ENCODE measurements around the gene PDE8A. TPM values are rescaled to one million over a fixed set of nuclear protein-coding genes. Genes with fewer than 3 reads are reported as not detected.

The PDE8A gene
- total RNA-seq, 1 donor from 2014 or later = 49.6 TPM

GRCh38 chr15:85063522-85064079, 81.9 kb downstream of the PDE8A start:
- Histone ChIP-seq H3K9ac (ENCODE audit: low read depth in 1 of 3, low read length in 3 of 3) (no peak overlapping the region), H3K36me3 (ENCODE audit: control insufficient read depth in 3 of 3, insufficient read depth in 3 of 3, low read length in 3 of 3) (peaks cover 0 to 7% (median 4%) of the 10 kb centered on the region in 3 donors), H3K27me3 (ENCODE audit: control insufficient read depth in 3 of 3, insufficient read depth in 3 of 3, low read length in 3 of 3) (no peaks in the 10 kb centered on the region), H3K27ac (ENCODE audit: low read depth, low read length) (no peak overlapping the region), H3K4me1 (ENCODE audit: control insufficient read depth in 3 of 3, insufficient read depth in 3 of 3, low read length in 3 of 3) (peaks cover 4 to 11% (median 9%) of the 10 kb centered on the region in 3 donors), H3K4me3 (ENCODE audit: low read length in 3 of 3) (no peak overlapping the region), H3K9me3 (ENCODE audit: control insufficient read depth in 3 of 3, low read length in 3 of 3) (no peaks in the 10 kb centered on the region)

- Histone ChIP-seq H3K27ac (ENCODE audit: low read depth, low read length) (no peak overlapping the region), H3K9me3 (ENCODE audit: control insufficient read depth in 3 of 3, low read length in 3 of 3) (no peaks in the 10 kb centered on the region), H3K36me3 (ENCODE audit: control insufficient read depth in 3 of 3, insufficient read depth in 3 of 3, low read length in 3 of 3) (peaks cover 0 to 12% (median 5%) of the 10 kb centered on the region in 3 donors), H3K4me1 (ENCODE audit: control insufficient read depth in 3 of 3, insufficient read depth in 3 of 3, low read length in 3 of 3) (peaks cover 4 to 11% (median 9%) of the 10 kb centered on the region in 3 donors), H3K4me3 (ENCODE audit: low read length in 3 of 3) (no peak overlapping the region), H3K27me3 (ENCODE audit: control insufficient read depth in 3 of 3, insufficient read depth in 3 of 3, low read length in 3 of 3) (no peaks in the 10 kb centered on the region), H3K9ac (ENCODE audit: low read depth in 1 of 3, low read length in 3 of 3) (no peak overlapping the region)
Measured at GRCh38 chr15:85064710-85065109, 83.1 kb downstream of the PDE8A start.

GRCh38 chr15:85071061-85071460, 89.4 kb downstream of the PDE8A start:
- Histone ChIP-seq H3K36me3 (ENCODE audit: control insufficient read depth in 3 of 3, insufficient read depth in 3 of 3, low read length in 3 of 3) (peaks cover 0 to 17% (median 5%) of the 10 kb centered on the region in 3 donors), H3K27ac (ENCODE audit: low read depth, low read length) (no peak overlapping the region), H3K4me1 (ENCODE audit: control insufficient read depth in 3 of 3, insufficient read depth in 3 of 3, low read length in 3 of 3) (no peaks in the 10 kb centered on the region), H3K4me3 (ENCODE audit: low read length in 3 of 3) (no peak overlapping the region), H3K27me3 (ENCODE audit: control insufficient read depth in 3 of 3, insufficient read depth in 3 of 3, low read length in 3 of 3) (no peaks in the 10 kb centered on the region), H3K9ac (ENCODE audit: low read depth in 1 of 3, low read length in 3 of 3) (no peak overlapping the region), H3K9me3 (ENCODE audit: control insufficient read depth in 3 of 3, low read length in 3 of 3) (no peaks in the 10 kb centered on the region)

GRCh38 chr15:85071504-85071903, 89.8 kb downstream of the PDE8A start:
- H3K9ac ChIP-seq (ENCODE audit: low read depth in 1 of 3, low read length in 3 of 3) = no peak overlapping the region
- H3K27ac ChIP-seq (ENCODE audit: low read depth, low read length) = no peak overlapping the region
- H3K9me3 ChIP-seq (ENCODE audit: control insufficient read depth in 3 of 3, low read length in 3 of 3) = no peaks in the 10 kb centered on the region
- H3K36me3 ChIP-seq (ENCODE audit: control insufficient read depth in 3 of 3, insufficient read depth in 3 of 3, low read length in 3 of 3) = peaks cover 0 to 17% (median 5%) of the 10 kb centered on the region in 3 donors
- no peaks in the 10 kb centered on the region for H3K27me3 ChIP-seq (ENCODE audit: control insufficient read depth in 3 of 3, insufficient read depth in 3 of 3, low read length in 3 of 3)
- H3K4me1 ChIP-seq (ENCODE audit: control insufficient read depth in 3 of 3, insufficient read depth in 3 of 3, low read length in 3 of 3) = no peaks in the 10 kb centered on the region
- H3K4me3 ChIP-seq (ENCODE audit: low read length in 3 of 3) = no peak overlapping the region

GRCh38 chr15:85072917-85073316, 91.3 kb downstream of the PDE8A start:
- H3K4me3 ChIP-seq (ENCODE audit: low read length in 3 of 3) = no peak overlapping the region
- no peak overlapping the region for H3K27ac ChIP-seq (ENCODE audit: low read depth, low read length)
- no peak overlapping the region for H3K9ac ChIP-seq (ENCODE audit: low read depth in 1 of 3, low read length in 3 of 3)
- no peaks in the 10 kb centered on the region for H3K27me3 ChIP-seq (ENCODE audit: control insufficient read depth in 3 of 3, insufficient read depth in 3 of 3, low read length in 3 of 3)
- H3K36me3 ChIP-seq (ENCODE audit: control insufficient read depth in 3 of 3, insufficient read depth in 3 of 3, low read length in 3 of 3) = peaks cover 0 to 18% (median 5%) of the 10 kb centered on the region in 3 donors
- no peaks in the 10 kb centered on the region for H3K4me1 ChIP-seq (ENCODE audit: control insufficient read depth in 3 of 3, insufficient read depth in 3 of 3, low read length in 3 of 3)
- H3K9me3 ChIP-seq (ENCODE audit: control insufficient read depth in 3 of 3, low read length in 3 of 3) = no peaks in the 10 kb centered on the region

DNA sequence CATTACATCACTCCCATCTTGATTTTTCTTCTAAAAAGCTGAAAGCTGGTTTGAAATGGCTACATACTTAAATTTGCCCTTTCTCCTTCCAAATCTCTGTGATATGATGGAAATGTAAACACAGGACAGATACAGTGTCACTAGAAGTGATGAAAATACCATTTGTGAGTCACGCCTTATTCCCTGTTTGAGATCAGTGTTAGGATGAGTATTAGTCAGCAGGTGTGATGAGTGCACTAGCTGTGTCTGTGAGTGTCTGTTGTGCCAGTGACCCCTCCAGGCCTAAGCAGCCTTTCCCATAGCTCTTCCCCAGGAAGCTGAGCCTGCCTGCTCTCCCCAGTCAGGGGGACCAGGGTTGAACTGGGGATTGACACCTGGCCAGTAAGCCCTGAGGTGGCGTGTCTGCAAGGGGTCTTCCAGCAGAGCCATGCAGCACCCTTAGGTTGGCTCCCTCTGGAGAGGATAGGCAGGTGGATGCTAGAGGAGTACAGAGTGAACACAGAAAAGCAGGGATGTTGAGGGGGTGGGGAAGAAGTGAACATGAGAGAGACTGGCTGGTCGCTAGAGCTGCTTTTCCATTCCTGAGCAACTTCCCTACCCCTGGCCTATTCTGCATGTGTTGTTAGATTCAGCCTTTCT, 92.0 kb downstream of the PDE8A start:
- Histone ChIP-seq H3K9ac (ENCODE audit: low read depth in 1 of 3, low read length in 3 of 3) (no peak overlapping the region), H3K4me1 (ENCODE audit: control insufficient read depth in 3 of 3, insufficient read depth in 3 of 3, low read length in 3 of 3) (no peaks in the 10 kb centered on the region), H3K27ac (ENCODE audit: low read depth, low read length) (no peak overlapping the region), H3K9me3 (ENCODE audit: control insufficient read depth in 3 of 3, low read length in 3 of 3) (no peaks in the 10 kb centered on the region), H3K4me3 (ENCODE audit: low read length in 3 of 3) (no peak overlapping the region), H3K36me3 (ENCODE audit: control insufficient read depth in 3 of 3, insufficient read depth in 3 of 3, low read length in 3 of 3) (peaks cover 0 to 16% (median 2%) of the 10 kb centered on the region in 3 donors), H3K27me3 (ENCODE audit: control insufficient read depth in 3 of 3, insufficient read depth in 3 of 3, low read length in 3 of 3) (no peaks in the 10 kb centered on the region)

DNA sequence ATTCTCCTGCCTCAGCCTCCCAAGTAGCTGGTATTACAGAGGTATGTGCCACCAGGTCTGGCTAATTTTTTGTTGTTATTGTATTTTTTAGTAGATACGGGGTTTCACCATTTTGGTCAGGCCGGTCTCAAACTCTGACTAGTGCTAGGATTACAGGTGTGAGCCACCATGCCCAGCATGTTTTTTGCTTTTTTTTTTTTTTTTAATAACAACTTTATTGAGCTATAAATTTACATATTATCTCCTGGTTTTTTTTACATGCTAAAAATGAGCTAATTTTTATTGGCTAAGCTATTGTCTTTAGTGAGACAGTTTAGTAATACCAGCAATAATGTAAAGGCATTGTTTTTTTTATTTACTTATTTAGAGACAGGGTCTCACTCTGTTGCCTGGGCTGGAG, 105.2 kb downstream of the PDE8A start:
- Histone ChIP-seq H3K27me3 (ENCODE audit: control insufficient read depth in 3 of 3, insufficient read depth in 3 of 3, low read length in 3 of 3) (no peaks in the 10 kb centered on the region), H3K9ac (ENCODE audit: low read depth in 1 of 3, low read length in 3 of 3) (no peak overlapping the region), H3K36me3 (ENCODE audit: control insufficient read depth in 3 of 3, insufficient read depth in 3 of 3, low read length in 3 of 3) (peaks cover 16 to 26% (median 20%) of the 10 kb centered on the region in 3 donors), H3K27ac (ENCODE audit: low read depth, low read length) (no peak overlapping the region), H3K4me3 (ENCODE audit: low read length in 3 of 3) (no peak overlapping the region), H3K9me3 (ENCODE audit: control insufficient read depth in 3 of 3, low read length in 3 of 3) (no peaks in the 10 kb centered on the region), H3K4me1 (ENCODE audit: control insufficient read depth in 3 of 3, insufficient read depth in 3 of 3, low read length in 3 of 3) (no peaks in the 10 kb centered on the region)

DNA sequence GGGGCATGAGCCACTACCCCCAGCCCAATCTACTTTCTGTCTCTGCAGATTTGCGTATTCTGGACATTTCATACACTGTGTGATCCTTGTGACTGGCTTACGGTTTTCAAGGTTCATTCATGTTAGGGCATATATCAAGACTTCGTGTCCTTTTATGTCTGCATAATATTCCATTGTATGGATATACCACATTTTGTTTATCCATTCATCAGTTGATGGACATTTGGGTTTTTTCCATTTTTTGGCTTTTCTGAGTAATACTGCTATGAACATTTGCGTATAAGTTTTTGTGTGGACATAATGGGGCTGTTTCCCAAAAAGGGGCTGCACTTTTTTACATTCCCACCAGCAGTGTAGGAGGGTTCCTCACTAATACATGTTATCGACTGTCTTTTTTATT, 106.6 kb downstream of the PDE8A start:
- no peaks in the 10 kb centered on the region for H3K27me3 ChIP-seq (ENCODE audit: control insufficient read depth in 3 of 3, insufficient read depth in 3 of 3, low read length in 3 of 3)
- no peak overlapping the region for H3K4me3 ChIP-seq (ENCODE audit: low read length in 3 of 3)
- no peaks in the 10 kb centered on the region for H3K9me3 ChIP-seq (ENCODE audit: control insufficient read depth in 3 of 3, low read length in 3 of 3)
- H3K9ac ChIP-seq (ENCODE audit: low read depth in 1 of 3, low read length in 3 of 3) = no peak overlapping the region
- peaks cover 22 to 37% (median 30%) of the 10 kb centered on the region in 3 donors for H3K36me3 ChIP-seq (ENCODE audit: control insufficient read depth in 3 of 3, insufficient read depth in 3 of 3, low read length in 3 of 3)
- no peaks in the 10 kb centered on the region for H3K4me1 ChIP-seq (ENCODE audit: control insufficient read depth in 3 of 3, insufficient read depth in 3 of 3, low read length in 3 of 3)
- H3K27ac ChIP-seq (ENCODE audit: low read depth, low read length) = no peak overlapping the region

- Histone ChIP-seq H3K27me3 (ENCODE audit: control insufficient read depth in 3 of 3, insufficient read depth in 3 of 3, low read length in 3 of 3) (no peaks in the 10 kb centered on the region), H3K4me3 (ENCODE audit: low read length in 3 of 3) (no peak overlapping the region), H3K27ac (ENCODE audit: low read depth, low read length) (no peak overlapping the region), H3K36me3 (ENCODE audit: control insufficient read depth in 3 of 3, insufficient read depth in 3 of 3, low read length in 3 of 3) (peaks cover 22 to 31% (median 23%) of the 10 kb centered on the region in 3 donors), H3K4me1 (ENCODE audit: control insufficient read depth in 3 of 3, insufficient read depth in 3 of 3, low read length in 3 of 3) (no peaks in the 10 kb centered on the region), H3K9ac (ENCODE audit: low read depth in 1 of 3, low read length in 3 of 3) (no peak overlapping the region), H3K9me3 (ENCODE audit: control insufficient read depth in 3 of 3, low read length in 3 of 3) (no peaks in the 10 kb centered on the region)
Measured at GRCh38 chr15:85089929-85090597, 108.4 kb downstream of the PDE8A start.

- no peak overlapping the region for H3K4me3 ChIP-seq (ENCODE audit: low read length in 3 of 3)
- H3K27ac ChIP-seq (ENCODE audit: low read depth, low read length) = no peak overlapping the region
- H3K4me1 ChIP-seq (ENCODE audit: control insufficient read depth in 3 of 3, insufficient read depth in 3 of 3, low read length in 3 of 3) = no peaks in the 10 kb centered on the region
- peaks cover 21 to 33% (median 23%) of the 10 kb centered on the region in 3 donors for H3K36me3 ChIP-seq (ENCODE audit: control insufficient read depth in 3 of 3, insufficient read depth in 3 of 3, low read length in 3 of 3)
- no peaks in the 10 kb centered on the region for H3K9me3 ChIP-seq (ENCODE audit: control insufficient read depth in 3 of 3, low read length in 3 of 3)
- no peak overlapping the region for H3K9ac ChIP-seq (ENCODE audit: low read depth in 1 of 3, low read length in 3 of 3)
- no peaks in the 10 kb centered on the region for H3K27me3 ChIP-seq (ENCODE audit: control insufficient read depth in 3 of 3, insufficient read depth in 3 of 3, low read length in 3 of 3)
Measured at GRCh38 chr15:85091990-85092389, 110.3 kb downstream of the PDE8A start.

All from skeletal muscle tissue (tissue), 4 donors.